ENCODE results near the gene EMC1.

DNA sequence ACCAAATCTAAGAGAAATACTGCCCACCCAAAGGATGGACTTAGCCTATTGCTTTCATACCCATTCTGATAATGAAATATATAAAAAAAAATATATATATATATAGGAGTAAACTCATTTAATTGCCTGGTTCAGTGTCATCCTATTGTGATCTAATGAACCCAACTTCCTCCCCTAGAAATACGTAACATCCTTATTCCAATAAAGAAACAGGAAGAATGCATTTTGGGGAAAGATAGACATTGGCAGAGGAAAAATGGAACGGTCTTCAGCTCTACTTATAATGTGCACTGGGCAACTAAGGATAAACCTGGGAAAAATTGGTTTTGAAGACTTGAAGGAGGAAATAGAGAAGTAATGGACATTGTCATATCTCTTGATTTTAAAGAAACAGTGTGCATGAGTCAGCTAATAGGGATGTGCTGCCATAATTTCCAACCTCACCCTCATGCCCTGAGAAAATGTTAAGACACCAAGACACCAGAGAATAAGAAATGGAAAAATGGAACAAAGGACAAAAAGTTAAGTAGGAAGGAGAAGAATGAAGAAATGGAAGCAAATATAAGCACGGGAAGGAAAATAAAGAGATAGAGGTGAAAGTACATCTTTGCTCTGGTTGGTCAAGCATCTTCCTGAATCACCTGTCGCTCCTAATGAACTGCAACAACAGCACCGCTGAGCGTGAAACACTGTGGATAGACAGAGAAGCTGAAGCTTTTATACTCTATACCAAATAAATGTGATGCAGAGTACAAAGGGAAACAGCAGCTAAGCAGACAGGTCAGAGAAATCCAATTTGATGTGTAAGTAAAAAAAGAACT, 46.7 kb downstream of the EMC1 start:
- no peak for TF ChIP-seq POLR2A (IDR thresholded peaks at IDR 0.05; ENCODE audit: low read length)
- TF ChIP-seq EP300 (IDR thresholded peaks at IDR 0.05) = no peak
- TF ChIP-seq KDM1A (IDR thresholded peaks at IDR 0.05; ENCODE audit: low read depth) = no peak
- TF ChIP-seq, protein P1, sequence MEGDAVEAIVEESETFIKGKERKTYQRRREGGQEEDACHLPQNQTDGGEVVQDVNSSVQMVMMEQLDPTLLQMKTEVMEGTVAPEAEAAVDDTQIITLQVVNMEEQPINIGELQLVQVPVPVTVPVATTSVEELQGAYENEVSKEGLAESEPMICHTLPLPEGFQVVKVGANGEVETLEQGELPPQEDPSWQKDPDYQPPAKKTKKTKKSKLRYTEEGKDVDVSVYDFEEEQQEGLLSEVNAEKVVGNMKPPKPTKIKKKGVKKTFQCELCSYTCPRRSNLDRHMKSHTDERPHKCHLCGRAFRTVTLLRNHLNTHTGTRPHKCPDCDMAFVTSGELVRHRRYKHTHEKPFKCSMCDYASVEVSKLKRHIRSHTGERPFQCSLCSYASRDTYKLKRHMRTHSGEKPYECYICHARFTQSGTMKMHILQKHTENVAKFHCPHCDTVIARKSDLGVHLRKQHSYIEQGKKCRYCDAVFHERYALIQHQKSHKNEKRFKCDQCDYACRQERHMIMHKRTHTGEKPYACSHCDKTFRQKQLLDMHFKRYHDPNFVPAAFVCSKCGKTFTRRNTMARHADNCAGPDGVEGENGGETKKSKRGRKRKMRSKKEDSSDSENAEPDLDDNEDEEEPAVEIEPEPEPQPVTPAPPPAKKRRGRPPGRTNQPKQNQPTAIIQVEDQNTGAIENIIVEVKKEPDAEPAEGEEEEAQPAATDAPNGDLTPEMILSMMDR (IDR thresholded peaks at IDR 0.05) = no peak
- no peak for TF ChIP-seq RFX5 (IDR thresholded peaks at IDR 0.05)
- no peak for TF ChIP-seq PHF8 (IDR thresholded peaks at IDR 0.05; ENCODE audit: borderline replicate concordance, low read depth)
- TF ChIP-seq, protein P2, sequence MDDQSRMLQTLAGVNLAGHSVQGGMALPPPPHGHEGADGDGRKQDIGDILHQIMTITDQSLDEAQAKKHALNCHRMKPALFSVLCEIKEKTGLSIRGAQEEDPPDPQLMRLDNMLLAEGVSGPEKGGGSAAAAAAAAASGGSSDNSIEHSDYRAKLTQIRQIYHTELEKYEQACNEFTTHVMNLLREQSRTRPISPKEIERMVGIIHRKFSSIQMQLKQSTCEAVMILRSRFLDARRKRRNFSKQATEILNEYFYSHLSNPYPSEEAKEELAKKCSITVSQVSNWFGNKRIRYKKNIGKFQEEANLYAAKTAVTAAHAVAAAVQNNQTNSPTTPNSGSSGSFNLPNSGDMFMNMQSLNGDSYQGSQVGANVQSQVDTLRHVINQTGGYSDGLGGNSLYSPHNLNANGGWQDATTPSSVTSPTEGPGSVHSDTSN (IDR thresholded peaks at IDR 0.05) = no peak
- TF ChIP-seq, protein P3, sequence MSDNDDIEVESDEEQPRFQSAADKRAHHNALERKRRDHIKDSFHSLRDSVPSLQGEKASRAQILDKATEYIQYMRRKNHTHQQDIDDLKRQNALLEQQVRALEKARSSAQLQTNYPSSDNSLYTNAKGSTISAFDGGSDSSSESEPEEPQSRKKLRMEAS (IDR thresholded peaks at IDR 0.05) = no peak
- TF ChIP-seq RCOR1 (IDR thresholded peaks at IDR 0.05; ENCODE audit: low read depth, low read length) = no peak
- no peak for TF ChIP-seq MAFK (IDR thresholded peaks at IDR 0.05; ENCODE audit: partially characterized antibody)
- TF ChIP-seq HOXA7 (CRISPR knock-in tag; IDR thresholded peaks at IDR 0.05) = no peak

Data from A549 (cell line).